GM10266 (cell line): Measurements from ENCODE around the gene MCM5.
"Not testable (repeated sequence)": the region's sequence is repeated elsewhere in the genome, so short reads cannot be mapped to it uniquely, and the experiment has no call there.

Experiments used
- DNase-seq: peaks from one replicate; pipeline ENCODE4 v3.0.0; 2012; ENCODE audit errors: extremely low spot score
- CTCF ChIP-seq: IDR thresholded peaks from 2 replicates; pipeline ENCODE4 v1.5.1; 2012; ENCODE audit warnings: mild to moderate bottlenecking, low read depth; ENCODE audit not compliant: control insufficient read depth, insufficient read depth; ENCODE audit errors: missing control alignments

Gene MCM5

DNA sequence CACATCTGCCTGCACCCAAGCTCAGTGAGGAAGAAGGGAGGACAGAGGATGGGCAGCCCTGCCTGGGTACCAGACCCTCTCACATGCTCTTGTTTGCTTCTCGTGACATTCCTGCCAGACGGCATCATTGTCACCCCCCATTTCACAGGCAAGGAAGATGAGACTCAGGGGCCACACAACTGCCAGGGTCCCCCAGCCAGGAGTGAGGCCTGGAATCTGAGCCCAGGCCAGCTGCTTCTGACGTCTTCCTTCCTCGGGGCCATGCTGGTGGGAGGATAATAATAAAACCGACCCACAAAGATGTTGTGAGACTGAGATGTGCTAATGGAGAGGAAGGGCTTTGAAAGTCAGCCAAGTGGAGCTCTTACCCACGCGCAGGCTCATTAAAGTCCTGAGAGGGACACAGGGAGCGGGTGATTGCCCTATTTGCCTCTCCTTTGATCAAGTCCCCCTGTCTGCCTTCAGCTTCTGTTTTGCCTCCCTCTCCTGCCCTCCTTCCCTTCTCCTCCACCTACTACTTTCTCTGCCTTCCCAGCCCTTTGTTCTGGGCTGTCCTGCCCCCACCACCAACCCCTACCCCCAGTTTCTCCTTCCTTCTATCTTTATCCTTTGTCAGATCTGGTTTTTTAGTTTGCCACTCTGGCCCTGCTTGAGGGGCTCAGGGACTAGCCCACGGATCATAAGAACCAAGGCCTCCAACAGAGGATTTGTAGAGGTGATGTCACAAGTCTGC lies 62.7 kb downstream of the MCM5 start:
- TF ChIP-seq CTCF, result no peak
- no peak for DNase-seq

GRCh38 chr22:35463231-35463933 lies 63.4 kb downstream of the MCM5 start:
- TF ChIP-seq CTCF, result no peak
- DNase-seq, result no peak

DNA sequence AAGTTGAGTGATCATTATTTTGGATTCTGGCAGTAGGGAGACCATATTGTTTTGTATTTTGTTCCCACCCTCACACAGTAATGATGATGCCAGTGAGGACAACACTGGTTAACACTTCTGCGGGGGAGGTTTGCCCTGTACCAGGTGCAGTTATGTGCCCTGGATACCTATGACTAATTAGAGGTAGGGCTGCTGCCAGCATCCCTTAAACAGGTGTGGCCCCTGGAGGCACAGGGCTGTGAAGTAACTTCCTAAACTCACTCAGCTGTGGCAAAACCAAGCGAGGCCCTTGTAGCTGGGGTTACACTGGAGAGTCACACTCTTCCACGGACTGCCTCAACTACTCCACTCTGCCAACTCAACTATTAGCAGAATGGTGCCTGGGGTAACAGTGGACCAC lies 64.5 kb downstream of the MCM5 start:
- no peak for TF ChIP-seq CTCF

GRCh38 chr22:35465109-35465701 lies 65.3 kb downstream of the MCM5 start:
- TF ChIP-seq CTCF, result no peak
- no peak for DNase-seq

More for the DNA sequence above, 64.5 kb downstream of the MCM5 start:
- DNase-seq, result no peak

DNA sequence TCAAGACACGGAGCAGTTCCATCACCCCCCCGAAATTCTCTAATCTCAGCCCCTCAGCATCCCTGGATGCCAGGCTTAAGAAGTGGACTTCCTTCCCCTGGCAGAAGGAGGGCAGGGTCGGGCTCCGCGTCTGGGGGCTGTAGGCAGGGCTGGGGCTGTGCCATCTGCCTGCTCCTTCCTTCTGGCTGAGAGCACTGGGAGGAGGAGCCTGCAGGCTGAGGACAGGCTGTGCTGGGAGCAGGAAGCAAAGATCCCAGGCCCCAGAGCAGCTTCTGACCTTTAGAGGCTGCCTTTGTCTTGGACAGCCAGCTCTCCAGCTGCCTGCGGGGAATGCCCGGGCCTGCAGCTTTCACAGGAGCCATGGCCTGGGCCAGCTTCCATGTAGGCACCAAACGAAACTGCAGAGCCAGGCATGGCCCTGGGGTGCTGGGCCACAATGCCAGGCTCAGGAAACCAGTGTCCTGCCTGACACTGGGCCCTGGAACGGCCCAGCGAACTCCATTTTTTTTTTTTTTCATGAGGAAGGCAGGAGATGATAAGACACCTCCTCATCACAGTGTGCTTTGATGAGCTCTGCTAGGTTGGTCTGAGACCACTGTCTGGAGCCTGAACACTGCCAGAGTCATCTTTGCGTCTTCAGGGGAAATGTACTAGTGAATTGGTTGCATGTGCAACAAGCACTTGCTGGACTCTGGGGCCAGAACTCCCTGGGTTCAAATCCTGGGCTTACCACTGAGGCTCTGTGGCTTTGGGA lies 67.9 kb downstream of the MCM5 start:
- no peak for TF ChIP-seq CTCF
- DNase-seq, result no peak

DNA sequence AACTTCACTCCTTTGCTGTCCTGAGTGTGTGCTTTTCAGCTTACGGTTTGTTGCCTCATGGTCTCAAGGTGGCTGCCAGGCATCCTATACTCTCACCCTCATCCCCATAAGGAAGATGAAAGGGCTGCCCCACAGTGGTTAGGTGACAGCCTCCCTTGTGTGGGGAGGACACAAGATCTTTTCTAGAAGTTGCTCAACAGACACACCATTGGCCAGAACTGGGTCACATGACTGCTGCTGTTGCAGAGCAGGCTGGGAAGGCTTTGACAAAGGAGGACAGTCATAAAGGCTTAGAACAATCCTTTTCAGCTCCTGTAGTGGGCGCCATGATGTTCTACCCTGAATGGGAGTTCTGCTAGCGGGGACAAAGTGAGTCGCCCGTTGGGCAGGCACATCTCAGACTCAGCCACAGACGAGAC lies 71.0 kb downstream of the MCM5 start:
- no peak for TF ChIP-seq CTCF
- DNase-seq, result no peak

DNA sequence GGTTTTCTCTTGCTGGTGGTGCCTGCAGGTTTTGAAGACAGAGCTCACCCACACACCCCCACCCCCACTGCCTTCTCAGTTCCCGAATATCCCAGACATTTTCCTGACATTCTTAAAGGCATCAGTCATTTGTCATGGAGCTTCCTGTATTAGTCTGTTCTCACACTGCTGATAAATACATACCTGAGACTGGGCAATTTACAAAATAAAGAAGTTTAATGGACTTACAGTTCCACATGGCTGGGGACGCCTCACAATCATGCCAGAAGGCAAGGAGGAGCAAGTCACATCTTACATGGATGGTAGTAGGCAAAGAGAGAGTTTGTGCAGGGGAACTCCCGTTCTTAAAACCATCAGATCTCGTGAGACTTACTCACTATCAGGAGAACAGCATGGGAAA lies 71.6 kb downstream of the MCM5 start:
- DNase-seq, result not testable (repeated sequence)
